GM19099 (cell line): ENCODE results near the gene PDZD7.

Source experiments
- POLR2A ChIP-seq: IDR thresholded peaks from 3 replicates; pipeline ENCODE4 v1.6.1; 2011; ENCODE audit warnings: low read depth; ENCODE audit not compliant: insufficient read length; ENCODE audit errors: extremely low read depth

PDZD7 gene

DNA sequence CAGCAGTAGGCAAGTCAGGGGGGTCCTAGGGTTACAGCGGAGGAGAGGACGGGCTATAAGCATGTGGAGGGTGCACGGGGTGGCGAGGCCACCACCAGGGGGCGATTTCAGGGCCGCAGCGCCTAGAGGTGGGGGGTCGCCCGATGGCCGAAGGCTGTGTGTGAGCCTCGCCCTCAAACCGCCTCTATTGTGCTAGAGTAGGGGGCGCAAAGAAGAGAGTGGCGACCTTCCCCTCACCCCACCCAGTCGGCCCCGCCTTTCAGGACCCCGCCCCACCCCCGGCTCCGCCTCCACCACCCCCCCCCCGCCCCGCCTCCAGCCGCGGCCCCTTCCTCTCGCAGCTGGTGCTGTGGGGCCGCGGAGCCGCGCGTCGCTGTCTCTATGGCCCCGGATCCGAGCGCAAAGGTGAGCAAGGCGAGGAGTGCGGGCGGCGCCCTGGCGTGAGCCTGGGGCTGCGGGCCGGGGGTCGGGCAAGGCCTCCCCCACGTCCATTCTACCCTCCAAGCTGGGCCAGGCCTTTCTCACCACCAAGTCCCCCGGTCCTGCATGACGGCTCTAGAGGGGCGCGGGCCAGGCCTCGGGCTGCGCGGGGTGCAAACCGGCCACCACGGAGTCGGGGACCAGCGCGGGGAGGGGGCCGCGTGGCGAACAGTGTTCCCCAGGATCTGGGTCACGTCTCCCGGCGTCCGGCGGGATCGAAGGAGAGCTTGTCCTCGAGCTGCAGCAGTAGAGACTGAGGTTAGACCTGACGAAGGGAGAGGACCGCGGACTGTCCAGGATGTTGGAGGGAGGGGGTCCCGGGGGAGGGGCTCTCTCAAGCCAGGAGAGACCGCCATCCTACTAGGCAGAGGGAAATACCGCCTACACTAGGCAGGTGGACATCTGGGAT lies 61.5 kb downstream of the PDZD7 start, which contains the start of gene SEMA4G:
SEMA4G (plus strand) TSS at position 318 of the 889 bp plus-strand sequence. CDS start 3,409 bp downstream, outside the sequence.
- no peak for TF ChIP-seq POLR2A

GRCh38 chr10:100968863-100969186 lies 62.1 kb downstream of the PDZD7 start:
- TF ChIP-seq POLR2A = no peak

- TF ChIP-seq POLR2A = no peak
These were observed 62.7 kb downstream of the PDZD7 start for GRCh38 chr10:100968062-100968736.

DNA sequence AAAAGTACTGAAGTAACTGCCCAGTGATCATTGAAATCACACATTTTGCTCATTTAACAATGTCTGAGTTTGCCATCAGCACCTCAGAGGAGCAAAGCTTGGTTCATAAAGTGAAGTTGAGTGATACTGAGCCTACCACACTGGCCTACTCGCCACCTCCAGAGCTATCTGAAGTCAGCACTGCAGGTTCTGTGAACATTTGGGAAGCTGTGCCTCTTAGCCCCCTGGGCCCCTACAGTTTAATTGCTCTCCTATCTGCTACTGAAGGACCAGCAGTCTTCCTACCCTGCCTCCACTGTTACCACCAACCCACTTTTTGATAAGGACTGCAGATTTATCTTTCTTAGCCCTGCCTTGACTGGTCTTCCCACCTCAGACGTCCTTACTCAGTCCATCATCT lies 63.6 kb downstream of the PDZD7 start:
- TF ChIP-seq POLR2A = no peak

DNA sequence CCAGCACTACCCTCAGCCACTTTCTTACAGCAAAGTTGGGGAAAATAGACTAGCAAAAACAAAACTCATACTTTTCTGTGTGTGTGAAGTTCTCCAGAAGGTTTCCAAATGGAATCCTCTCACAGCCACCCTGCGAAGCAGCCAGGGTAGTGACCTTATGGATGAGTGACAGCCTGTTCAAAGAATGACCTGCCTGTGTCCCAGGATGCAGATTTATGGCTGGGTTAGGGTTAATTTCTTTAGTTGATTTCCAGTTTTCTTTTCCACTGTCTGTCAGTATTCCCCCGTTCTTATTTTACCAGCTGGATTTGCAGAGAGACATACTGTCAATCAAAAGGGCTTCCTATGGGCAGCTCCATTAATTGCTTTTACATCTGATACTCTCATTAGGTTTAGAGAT lies 64.0 kb downstream of the PDZD7 start:
- TF ChIP-seq POLR2A = no peak

DNA sequence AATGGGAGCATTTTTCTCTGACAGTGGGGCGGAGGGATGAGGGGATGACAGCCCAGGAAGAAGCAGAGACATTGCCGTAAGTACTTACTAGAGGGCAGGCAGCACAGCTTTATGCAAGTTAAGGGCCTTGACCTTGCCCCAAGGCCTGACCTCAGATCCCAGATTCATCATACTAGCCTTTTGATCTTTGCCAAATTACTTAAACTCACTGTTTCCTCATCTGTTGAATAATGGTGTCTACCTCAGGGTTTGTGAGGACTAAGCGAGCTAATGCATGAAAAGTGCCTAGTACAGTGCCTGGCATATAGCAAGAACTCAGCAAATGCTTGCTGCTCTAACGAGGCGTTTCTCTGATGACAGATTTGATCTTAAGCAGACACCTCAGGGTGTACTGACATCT lies 65.1 kb downstream of the PDZD7 start:
- no peak for TF ChIP-seq POLR2A

GRCh38 chr10:100963826-100964225 lies 67.1 kb downstream of the PDZD7 start:
- no peak for TF ChIP-seq POLR2A

DNA sequence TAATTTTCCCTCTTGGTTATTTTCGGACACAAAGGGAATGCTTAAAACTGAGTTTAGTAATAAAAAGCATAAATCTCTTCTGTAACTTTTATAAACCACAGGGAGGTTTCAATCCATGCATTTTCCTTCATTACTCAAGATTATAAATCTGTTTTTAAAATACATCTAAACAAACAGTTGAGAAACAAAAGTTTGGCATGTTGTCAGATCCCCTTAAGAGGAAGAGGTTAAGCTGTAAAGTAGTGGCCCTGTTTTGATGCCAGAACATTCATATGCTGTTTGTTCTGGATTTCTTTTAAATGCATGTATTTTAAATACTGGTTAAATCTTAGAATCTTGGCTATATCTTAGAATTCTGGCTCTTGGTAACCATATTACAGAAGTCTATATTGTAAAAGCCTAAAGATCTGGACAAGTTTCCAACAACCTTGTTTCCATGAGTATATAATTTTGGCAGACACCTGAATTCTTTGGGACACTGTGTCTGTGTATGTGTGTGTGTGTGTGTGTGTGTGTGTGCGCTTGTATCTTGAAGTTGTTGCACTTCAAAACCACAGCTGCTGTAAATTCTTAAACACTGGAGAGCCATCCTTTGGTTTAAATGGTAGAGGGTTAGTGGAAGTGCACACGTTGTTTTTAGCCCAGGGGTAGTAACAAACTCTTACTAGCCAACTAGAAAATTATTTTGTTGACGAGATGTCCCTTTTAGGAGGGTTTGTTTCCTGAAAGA lies 68.4 kb downstream of the PDZD7 start:
- no peak for TF ChIP-seq POLR2A

GRCh38 chr10:100960251-100960650 lies 70.7 kb downstream of the PDZD7 start:
- TF ChIP-seq POLR2A = no peak
